DND-41 (cell line): Measurements from ENCODE around the gene REXO4.

Experiments
- ATAC-seq: fragments of 200-7000 bp; cut with Tn5 transposase; 3 replicates; pipeline ENCODE4 v1.9.1; 2021; ENCODE audit warnings: low read depth; ENCODE audit not compliant: insufficient read depth
- DNase-seq: peaks from one replicate; pipeline ENCODE4 v3.0.0-alpha.2; 2020
- H2AFZ ChIP-seq: 2 replicates; pipeline ENCODE4 v1.6.0; 2012; ENCODE audit warnings: low read depth, low read length
- H3K27ac ChIP-seq: 2 replicates; pipeline ENCODE4 v1.5.1; 2012; ENCODE audit warnings: low read length, inconsistent platforms
- H3K27me3 ChIP-seq: fragments of 200-600 bp; sonication (generic); 2 replicates; pipeline ENCODE4 v1.6.0; 2012; ENCODE audit warnings: low read length, mild to moderate bottlenecking, inconsistent platforms; ENCODE audit not compliant: insufficient read depth, poor library complexity
- H3K36me3 ChIP-seq: 2 replicates; pipeline ENCODE4 v1.5.1; 2012; ENCODE audit warnings: low read length, inconsistent platforms; ENCODE audit not compliant: insufficient read depth
- H3K4me1 ChIP-seq: 2 replicates; pipeline ENCODE4 v1.5.1; 2012; ENCODE audit warnings: mild to moderate bottlenecking, low read length; ENCODE audit not compliant: insufficient read depth
- H3K4me2 ChIP-seq: 2 replicates; pipeline ENCODE4 v1.6.0; 2012; ENCODE audit warnings: mild to moderate bottlenecking, moderate library complexity, low read length, inconsistent platforms; ENCODE audit not compliant: insufficient read depth
- H3K4me3 ChIP-seq, 2 experiments: fragments of 200-600 bp in 1 of 2; shearing (Covaris generic) in 1 of 2; 2 replicates each; pipeline ENCODE4 v1.5.1; 2012 to 2016; ENCODE audit warnings: inconsistent platforms in 2 of 2, low read length in 2 of 2, mild to moderate bottlenecking in 2 of 2, low read depth in 1 of 2, moderate library complexity in 1 of 2
- H3K79me2 ChIP-seq: 2 replicates; pipeline ENCODE4 v1.6.0; 2012; ENCODE audit warnings: low read length, inconsistent platforms; ENCODE audit not compliant: insufficient read depth
- H3K9ac ChIP-seq: 2 replicates; pipeline ENCODE4 v1.6.0; 2012; ENCODE audit warnings: low read depth, mild to moderate bottlenecking, inconsistent platforms, low read length, moderate library complexity
- H3K9me3 ChIP-seq: 2 replicates; pipeline ENCODE4 v1.5.1; 2012; ENCODE audit warnings: low read length, moderate library complexity, mild to moderate bottlenecking, inconsistent platforms; ENCODE audit not compliant: insufficient read depth, severe bottlenecking
- H4K20me1 ChIP-seq: 2 replicates; pipeline ENCODE4 v1.6.0; 2012; ENCODE audit warnings: low read length; ENCODE audit not compliant: insufficient read depth
- EZH2 ChIP-seq: IDR thresholded peaks from 3 replicates; pipeline ENCODE4 v1.6.1; 2012; ENCODE audit warnings: borderline replicate concordance, low read depth, mild to moderate bottlenecking, moderate library complexity, low read length, inconsistent platforms; ENCODE audit not compliant: severe bottlenecking
- TF ChIP-seq, protein P1 (sequence below): IDR thresholded peaks from 2 replicates; pipeline ENCODE4 v1.5.1; 2012; ENCODE audit warnings: borderline replicate concordance, low read length, moderate library complexity, mild to moderate bottlenecking; ENCODE audit not compliant: poor library complexity, severe bottlenecking; ENCODE audit errors: extremely low read depth

The REXO4 gene

GRCh38 chr9:133375724-133376654 is 41.8 kb downstream of the REXO4 start, which contains the start of the genes STKLD1 and SURF4:
TSS of gene STKLD1 (plus strand) at chr9:133376366. CDS start at chr9:133376474, 108 bp downstream.
TSS of gene SURF4 (minus strand) at chr9:133376060. CDS start at chr9:133375969, 91 bp downstream.
- H3K79me2 ChIP-seq, result peaks cover 49% of the 10 kb centered on the region
- peaks cover 25% of the 10 kb centered on the region for H3K36me3 ChIP-seq
- H3K9me3 ChIP-seq, result no peaks in the 10 kb centered on the region
- peak within 1 kb of the TSS; percentile 77 for H2AFZ ChIP-seq
- H3K4me2 ChIP-seq, result peak within 1 kb of the TSS; percentile 95
- DNase-seq (peak; percentile 95), ATAC-seq (peak; percentile 90)
- TF ChIP-seq, protein P1, sequence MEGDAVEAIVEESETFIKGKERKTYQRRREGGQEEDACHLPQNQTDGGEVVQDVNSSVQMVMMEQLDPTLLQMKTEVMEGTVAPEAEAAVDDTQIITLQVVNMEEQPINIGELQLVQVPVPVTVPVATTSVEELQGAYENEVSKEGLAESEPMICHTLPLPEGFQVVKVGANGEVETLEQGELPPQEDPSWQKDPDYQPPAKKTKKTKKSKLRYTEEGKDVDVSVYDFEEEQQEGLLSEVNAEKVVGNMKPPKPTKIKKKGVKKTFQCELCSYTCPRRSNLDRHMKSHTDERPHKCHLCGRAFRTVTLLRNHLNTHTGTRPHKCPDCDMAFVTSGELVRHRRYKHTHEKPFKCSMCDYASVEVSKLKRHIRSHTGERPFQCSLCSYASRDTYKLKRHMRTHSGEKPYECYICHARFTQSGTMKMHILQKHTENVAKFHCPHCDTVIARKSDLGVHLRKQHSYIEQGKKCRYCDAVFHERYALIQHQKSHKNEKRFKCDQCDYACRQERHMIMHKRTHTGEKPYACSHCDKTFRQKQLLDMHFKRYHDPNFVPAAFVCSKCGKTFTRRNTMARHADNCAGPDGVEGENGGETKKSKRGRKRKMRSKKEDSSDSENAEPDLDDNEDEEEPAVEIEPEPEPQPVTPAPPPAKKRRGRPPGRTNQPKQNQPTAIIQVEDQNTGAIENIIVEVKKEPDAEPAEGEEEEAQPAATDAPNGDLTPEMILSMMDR, result no peak
- no peak for TF ChIP-seq EZH2
- H3K27me3 ChIP-seq, result no peaks in the 10 kb centered on the region
- peak within 1 kb of the TSS; percentile 98 to 100 for H3K4me3 ChIP-seq
- peak within 1 kb of the TSS; percentile 91 for H3K27ac ChIP-seq
- peak within 1 kb of the TSS; percentile 89 for H3K9ac ChIP-seq
- H4K20me1 ChIP-seq, result peaks cover 38% of the 10 kb centered on the region
- H3K4me1 ChIP-seq, result peaks cover 39% of the 10 kb centered on the region

GRCh38 chr9:133375116-133375723 is 42.6 kb downstream of the REXO4 start:
- H3K4me3 ChIP-seq, result peak overlapping the region; percentile 98 to 100
- peaks cover 40% of the 10 kb centered on the region for H3K4me1 ChIP-seq
- H2AFZ ChIP-seq, result peak overlapping the region; percentile 77
- H3K27ac ChIP-seq, result peak overlapping the region; percentile 91
- H3K4me2 ChIP-seq, result peak overlapping the region; percentile 95
- peak overlapping the region; percentile 89 for H3K9ac ChIP-seq
- peaks cover 46% of the 10 kb centered on the region for H4K20me1 ChIP-seq
- no peaks in the 10 kb centered on the region for H3K9me3 ChIP-seq
- no peaks in the 10 kb centered on the region for H3K27me3 ChIP-seq
- TF ChIP-seq, protein P1, result peak; percentile 56
- TF ChIP-seq EZH2, result no peak
- H3K79me2 ChIP-seq, result peaks cover 56% of the 10 kb centered on the region
- ATAC-seq, result peak; percentile 27
- peak; percentile 56 for DNase-seq
- peaks cover 33% of the 10 kb centered on the region for H3K36me3 ChIP-seq

DNA sequence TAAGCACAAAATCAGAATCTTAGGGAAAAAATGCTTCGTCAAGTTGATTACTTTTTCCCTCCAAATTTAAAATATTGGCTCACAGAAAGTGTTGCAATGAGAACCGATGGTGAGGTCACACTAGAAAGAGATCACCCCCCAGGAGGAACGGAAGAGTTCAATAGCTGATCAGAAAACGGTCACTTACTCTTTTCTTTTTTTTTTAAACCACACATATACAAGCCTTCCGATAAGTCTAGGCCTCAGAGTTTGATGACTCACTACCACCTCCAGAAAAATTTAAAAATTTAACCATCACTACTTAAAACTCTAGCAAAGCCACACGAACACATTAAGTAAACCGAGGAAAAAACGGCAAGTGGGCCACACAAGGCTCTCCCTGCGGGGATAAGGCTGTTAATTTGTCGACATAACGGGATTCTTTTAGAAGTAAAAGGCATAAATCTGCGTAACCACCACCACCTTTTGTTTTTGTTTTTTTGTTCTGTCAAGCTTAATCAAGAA is 43.1 kb downstream of the REXO4 start:
- Histone ChIP-seq H3K4me3 (peak overlapping the region; percentile 98 to 100; a peak in 3 of 4 replicates), H3K4me2 (peak overlapping the region; percentile 95), H3K27me3 (no peaks in the 10 kb centered on the region), H2AFZ (peak overlapping the region; percentile 77), H3K9ac (peak overlapping the region; percentile 89), H4K20me1 (peaks cover 51% of the 10 kb centered on the region), H3K27ac (peak overlapping the region; percentile 91), H3K9me3 (no peaks in the 10 kb centered on the region), H3K4me1 (peaks cover 40% of the 10 kb centered on the region), H3K36me3 (peaks cover 38% of the 10 kb centered on the region), H3K79me2 (peaks cover 62% of the 10 kb centered on the region)
- ATAC-seq (no peak), DNase-seq (no peak)
- TF ChIP-seq, protein P1, result no peak
- no peak for TF ChIP-seq EZH2
